CD4-positive, alpha-beta T cell treated with Interleukin-1 beta for 1 hour (primary cell): ENCODE measurements around the gene PKN1.
A peak's percentile ranks its signal among the peaks of the same experiment; 100 is the strongest.

Experiments used
- DNase-seq, 2 donors: peaks; one replicate each; pipeline ENCODE4 v3.0.0-alpha.2; 2020 to 2022

PKN1 gene

GRCh38 chr19:14467816-14468215, 34.7 kb downstream of the PKN1 start:
- DNase-seq, result no peak

DNA sequence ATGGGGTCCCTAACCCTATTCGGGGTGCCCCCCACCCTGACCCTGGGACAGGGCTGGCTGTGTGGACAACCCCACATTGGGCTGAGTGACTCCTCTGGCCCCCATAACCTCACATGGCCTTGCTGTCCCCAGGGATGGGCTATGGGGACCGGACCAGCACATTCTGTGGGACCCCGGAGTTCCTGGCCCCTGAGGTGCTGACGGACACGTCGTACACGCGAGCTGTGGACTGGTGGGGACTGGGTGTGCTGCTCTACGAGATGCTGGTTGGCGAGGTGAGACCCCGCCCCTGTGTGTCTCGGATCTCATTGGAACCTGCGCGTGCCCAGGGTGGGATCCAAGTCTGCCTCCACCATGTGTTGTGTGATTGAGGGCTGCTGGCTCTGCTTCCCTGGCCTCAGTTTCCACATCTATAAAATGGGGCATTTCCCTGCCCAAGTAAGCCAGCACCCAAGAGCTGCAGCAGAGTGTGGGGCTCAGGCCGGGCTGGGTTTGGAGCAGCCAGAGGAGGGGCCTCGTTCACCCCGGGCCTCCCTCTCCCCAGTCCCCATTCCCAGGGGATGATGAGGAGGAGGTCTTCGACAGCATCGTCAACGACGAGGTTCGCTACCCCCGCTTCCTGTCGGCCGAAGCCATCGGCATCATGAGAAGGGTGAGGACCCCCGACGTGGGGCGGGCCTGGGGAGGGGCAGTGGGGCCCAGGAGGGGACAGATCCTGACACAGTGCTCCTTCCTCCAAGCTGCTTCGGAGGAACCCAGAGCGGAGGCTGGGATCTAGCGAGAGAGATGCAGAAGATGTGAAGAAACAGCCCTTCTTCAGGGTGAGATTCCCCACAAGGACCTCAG, 37.1 kb downstream of the PKN1 start:
- DNase-seq, result no peak

- no peak for DNase-seq
These were observed 38.5 kb downstream of the PKN1 start for GRCh38 chr19:14471436-14472187.

DNA sequence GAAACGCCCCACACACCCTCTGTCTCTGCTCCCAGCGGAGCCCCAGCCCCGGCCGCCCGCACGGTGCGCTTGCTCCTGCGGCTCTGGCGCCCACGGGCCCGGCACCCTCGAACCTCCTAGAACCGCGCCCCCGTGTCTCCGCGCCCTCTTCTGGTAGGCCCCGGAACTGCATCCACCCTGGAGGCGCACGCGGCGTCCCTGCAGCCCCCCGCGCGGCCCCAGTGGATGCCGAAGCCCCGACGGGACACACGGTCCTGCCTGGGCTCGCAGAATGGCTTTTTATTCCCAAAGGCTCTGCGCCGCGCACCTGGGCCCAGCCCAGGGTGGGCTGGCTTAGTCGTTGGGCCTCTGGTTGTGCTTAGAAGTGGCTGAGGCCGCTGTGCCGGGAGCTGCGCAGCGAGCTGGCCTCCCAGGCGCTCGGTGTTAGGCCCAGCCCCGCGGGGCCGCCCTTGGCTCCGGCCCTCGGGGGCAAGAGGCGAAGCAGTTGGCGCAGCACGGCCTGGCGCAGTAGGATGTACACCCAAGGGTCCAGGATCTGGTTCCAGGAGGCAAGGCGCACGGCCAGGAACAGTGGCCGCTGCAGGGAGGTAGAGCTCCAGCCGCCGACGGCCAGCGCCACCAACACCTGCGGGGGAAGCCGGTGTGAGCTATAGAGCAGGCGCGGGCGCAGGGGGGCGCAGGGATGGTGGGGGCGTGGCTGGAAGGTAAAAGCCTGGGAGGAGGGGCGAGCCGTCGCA, 39.3 kb downstream of the PKN1 start:
- DNase-seq, result peak; percentile 79 to 84

DNA sequence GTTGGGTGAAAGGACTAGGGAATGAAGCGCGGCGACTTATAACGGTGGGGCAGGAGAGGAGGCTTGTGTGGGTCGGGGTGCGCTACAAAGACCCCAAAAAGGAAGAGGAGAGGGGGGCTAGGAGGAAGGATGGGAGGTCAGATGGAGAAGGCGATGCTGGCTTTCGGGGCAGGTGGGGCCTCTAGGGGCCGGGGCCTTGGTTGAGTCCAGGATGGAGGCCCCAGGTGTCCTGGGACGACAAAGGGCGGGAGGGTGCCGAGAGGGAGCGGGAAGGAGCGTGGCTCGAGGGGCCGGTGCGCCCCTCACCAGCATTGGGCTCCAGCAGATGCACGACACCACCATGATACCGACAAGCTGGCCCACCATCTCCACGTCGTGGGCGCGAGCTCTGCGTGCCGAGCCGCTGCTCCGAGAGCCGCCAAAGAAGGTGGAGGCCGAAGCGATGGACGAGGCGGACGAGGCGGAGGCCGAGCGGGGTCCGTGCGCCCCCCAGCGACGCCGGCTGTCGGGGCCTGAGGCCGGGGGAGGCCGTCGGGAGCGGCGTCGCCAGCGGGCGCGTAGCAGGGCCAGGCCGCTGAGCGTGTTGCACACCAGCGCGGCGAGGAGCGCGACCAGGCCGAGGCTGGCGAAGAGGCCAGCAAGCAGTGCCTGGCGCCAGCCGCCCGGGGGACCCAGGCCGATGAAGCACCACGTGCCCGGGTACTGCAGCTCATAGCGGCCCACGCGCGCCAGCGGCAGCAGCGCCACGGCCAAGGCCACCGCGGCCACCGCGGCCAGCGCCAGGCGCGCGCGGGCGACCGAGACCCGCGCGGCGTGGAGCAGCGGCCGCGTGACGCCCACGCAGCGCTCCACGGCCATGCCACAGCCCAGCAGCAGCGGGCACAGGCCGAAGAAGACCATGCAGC, 40.2 kb downstream of the PKN1 start:
- no peak for DNase-seq

- DNase-seq, result no peak
These were observed 41.0 kb downstream of the PKN1 start for GRCh38 chr19:14473978-14474578.

- no peak for DNase-seq
These were observed 41.7 kb downstream of the PKN1 start for GRCh38 chr19:14474827-14475226.

GRCh38 chr19:14475251-14476073, 42.4 kb downstream of the PKN1 start, which contains the start of gene PTGER1:
Gene PTGER1, minus strand, starts transcription at chr19:14475354. Its CDS starts 1,034 bp downstream, at chr19:14474320.
- peak in 1 of 2 donors; percentile 25 for DNase-seq

DNA sequence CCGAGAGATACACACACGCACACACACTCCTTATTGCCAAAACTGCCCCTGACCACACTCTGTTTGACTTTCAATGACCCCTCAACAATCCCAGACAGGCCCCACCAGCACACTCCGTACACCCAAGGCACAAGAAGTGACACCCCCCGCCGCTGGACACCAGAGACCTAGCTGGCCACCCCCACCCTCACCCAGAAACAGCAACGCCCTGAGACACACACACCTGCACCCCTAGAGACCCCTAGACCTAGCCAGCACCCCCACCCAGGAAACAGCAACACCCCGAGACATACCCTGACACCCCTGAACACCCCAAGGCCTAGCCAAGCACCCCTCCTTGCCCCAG, 43.2 kb downstream of the PKN1 start:
- no peak for DNase-seq

GRCh38 chr19:14476673-14477401, 43.7 kb downstream of the PKN1 start:
- peak; percentile 74 to 76 for DNase-seq

DNA sequence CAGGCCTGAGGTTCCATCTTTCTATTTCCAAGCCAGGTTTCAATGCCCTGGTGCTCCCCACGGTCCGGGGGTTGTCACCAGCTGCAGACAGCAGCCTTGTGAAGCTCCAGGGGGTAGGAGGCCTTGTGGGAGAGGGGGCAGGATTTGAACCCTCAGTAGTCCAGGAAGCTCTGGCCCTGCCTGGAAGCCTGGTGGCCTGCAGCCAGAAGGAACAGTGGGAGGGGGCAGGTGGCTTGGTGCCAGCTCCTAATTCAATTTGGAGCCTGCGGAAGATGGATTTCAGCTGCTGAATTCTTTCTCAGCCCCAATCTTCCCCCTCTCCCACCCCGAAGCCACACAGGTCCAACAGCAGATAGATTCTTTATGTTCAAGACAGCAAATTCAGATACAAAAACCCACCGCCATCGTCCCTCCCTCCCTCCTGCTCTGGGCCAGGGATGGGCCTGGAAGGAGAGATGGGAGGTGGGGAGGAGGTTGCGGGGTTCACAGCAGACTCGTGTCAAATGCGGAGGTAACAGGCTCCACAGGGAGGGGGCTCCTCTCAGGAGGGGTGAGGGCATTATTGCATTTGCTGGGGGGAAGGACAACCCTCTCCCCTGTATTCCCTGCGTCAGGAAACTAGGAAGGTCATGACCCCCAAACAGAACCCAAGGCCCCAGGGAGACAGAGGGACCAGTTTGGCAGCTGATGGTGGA, 44.5 kb downstream of the PKN1 start:
- DNase-seq, result no peak

GRCh38 chr19:14478113-14478545, 45.0 kb downstream of the PKN1 start:
- no peak for DNase-seq

- DNase-seq, result no peak
These were observed 46.3 kb downstream of the PKN1 start for GRCh38 chr19:14479309-14479974.

DNA sequence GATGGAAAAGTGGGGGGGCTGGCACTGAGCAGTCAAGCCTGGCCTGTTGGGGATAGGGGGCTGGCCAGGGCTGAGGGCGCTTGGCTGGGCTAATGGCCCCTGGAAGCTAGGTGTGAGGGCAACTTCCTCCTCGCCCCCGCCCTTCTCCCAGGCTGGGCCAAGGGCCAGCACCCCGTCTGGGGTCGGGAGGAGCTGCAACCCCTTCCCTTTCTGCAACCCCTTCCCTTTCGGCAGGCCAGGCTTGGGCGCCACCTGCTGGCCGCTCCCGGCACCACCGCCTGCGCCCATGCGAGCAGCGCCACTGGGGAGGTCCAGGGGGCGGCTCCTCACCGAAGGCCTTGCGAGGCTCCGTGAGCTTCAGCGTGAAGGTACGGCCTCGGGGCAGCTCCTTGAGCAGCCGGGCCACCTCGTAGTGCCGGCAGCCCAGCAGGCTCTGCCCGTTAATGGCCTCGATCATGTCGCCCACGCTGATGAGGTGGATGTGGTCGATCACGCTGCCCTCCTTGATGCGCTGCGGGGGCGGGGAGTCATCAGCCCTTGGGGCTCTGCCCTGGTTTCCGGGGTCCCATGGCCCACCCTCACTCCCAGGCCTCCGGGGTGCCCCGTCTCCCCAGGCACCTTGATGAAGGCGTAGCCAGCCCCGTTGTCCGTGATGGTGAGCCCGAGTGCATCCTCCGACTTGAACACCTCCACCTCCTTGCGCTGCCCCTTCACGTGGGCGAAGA, 47.0 kb downstream of the PKN1 start:
- DNase-seq, result peak; percentile 64 to 75

GRCh38 chr19:14480700-14481079, 47.6 kb downstream of the PKN1 start:
- DNase-seq, result no peak

GRCh38 chr19:14482172-14482941, 49.3 kb downstream of the PKN1 start:
- no peak for DNase-seq

DNA sequence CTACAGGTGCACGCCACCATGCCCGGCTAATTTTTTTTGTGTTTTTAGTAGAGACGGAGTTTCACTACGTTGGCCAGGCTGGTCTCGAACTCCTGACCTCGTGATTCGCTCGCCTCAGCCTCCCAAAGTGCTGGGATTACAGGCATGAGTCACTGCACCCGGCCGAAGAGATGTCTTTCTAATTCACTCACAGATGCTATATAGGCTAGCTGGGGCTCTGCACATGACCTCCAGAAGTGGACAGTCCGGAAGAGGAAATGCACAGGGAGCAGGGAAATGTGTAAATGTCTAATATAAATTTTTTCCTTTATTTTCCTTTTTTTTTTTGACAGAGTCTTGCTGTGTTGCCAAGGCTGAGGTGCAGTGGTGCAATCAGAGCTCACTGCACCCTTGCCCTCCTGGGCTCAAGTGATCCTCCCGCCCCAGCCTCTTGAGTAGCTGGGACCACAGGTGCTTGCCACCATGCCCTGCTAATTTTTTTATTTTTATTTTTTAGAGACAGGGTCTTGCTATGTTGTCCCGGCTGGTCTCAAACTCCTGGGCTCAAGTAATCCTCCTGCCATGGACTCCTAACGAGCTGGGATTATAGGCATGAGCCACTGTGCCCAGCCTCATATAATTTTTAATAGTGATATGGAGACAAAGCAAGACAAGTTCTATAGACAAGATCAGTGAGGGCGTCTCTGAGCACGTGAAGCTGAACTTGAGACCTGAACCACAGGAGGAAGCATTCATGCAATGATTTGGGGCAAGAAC, 54.4 kb downstream of the PKN1 start:
- DNase-seq, result no peak
